DLD1 (cell line): Measurements from ENCODE around the gene BMP5.

ENCODE experiments used
- in situ Hi-C: cut with HindIII; loops from 2 replicates; pipeline ENCODE4 v1.10.0; 2017; ENCODE audit warnings: low sequenced_read_pairs

BMP5 gene

GRCh38 chr6:55818482-55818881 lies 56.9 kb downstream of the BMP5 start:
- in situ Hi-C loops: no loop called here

- in situ Hi-C loops: no loop called here
These were observed 62.9 kb downstream of the BMP5 start for GRCh38 chr6:55812509-55812908.

GRCh38 chr6:55811074-55811473 lies 64.3 kb downstream of the BMP5 start:
- in situ Hi-C loops: no loop called here

DNA sequence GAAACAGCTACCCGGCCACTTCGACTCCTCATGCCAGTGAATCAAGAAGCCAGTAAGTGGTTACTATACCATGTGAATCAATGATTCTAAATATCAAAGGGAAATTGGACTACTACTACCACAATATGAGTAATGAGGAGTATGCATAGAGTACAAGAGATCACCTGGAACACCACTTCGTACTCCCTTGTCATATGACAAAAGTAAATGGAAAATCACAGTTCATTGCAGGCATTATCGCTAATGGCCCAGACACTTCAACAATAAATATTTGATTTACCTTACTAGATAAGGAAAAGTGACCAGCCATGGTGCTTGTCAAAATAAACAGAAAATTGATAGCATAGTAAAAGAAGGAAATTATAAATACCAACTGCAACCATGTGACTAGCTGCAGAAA lies 73.1 kb downstream of the BMP5 start:
- in situ Hi-C loops: no loop called here

- in situ Hi-C loops: no loop called here
These were observed 76.8 kb downstream of the BMP5 start for GRCh38 chr6:55798571-55798970.

DNA sequence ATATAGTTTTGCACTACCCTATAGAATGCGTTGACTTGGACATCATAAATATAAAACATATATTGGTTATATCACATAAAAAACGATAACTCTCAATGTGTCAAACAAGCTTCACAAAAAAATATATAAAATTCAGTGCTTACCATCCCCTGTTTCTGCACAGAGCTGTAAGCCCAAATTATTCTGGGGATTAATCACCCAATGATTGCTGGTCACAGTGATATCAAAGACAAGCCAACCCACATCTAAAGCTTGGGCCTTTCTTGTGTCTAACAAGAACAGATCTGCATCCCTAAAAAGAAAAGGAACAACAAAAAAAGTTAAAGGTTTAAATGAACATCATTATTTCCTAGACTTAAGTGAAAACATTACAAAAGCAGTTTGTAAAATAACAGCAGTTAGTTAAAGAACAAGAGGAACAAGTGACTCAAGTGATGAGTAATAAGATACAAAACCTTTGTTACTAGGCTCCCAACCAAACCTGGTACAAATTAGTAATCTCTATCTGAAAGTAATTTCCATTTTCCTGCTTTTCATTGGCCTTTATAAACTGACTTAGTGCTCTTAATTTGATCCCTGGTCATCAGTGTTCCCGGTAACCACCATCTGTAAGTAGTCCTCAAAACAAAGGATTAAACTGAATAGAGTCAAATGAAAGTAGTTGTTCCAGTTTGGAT lies 81.1 kb downstream of the BMP5 start:
- in situ Hi-C loops: no loop called here

- in situ Hi-C loops: no loop called here
These were observed 90.1 kb downstream of the BMP5 start for GRCh38 chr6:55785273-55785672.

DNA sequence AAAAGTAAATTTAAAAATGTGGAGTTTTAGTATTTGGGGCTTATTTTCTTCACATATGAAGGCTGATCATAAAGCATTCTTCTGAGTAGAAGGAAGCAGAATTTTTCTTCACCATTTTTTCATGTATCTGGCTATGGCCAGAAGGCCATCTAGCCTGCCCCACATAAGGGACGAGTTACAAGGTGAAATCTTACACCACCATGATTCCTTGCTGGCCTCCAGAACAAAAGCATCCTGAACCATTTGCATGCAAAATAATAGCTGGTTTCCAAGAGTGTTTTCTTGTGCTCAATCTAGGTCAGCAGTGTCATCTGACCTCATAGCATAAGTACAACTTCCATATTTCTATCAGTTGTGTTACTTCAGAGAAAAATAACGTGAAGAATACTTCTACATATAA lies 93.1 kb downstream of the BMP5 start:
- in situ Hi-C loops: no loop called here

- in situ Hi-C loops: no loop called here
These were observed 96.7 kb downstream of the BMP5 start for GRCh38 chr6:55778705-55779104.

- in situ Hi-C loops: no loop called here
These were observed 97.9 kb downstream of the BMP5 start for GRCh38 chr6:55777469-55777868.

- in situ Hi-C loops: no loop called here
These were observed 99.3 kb downstream of the BMP5 start for GRCh38 chr6:55776113-55776512.

- in situ Hi-C loops: no loop called here
These were observed 100.4 kb downstream of the BMP5 start for GRCh38 chr6:55775029-55775318.

DNA sequence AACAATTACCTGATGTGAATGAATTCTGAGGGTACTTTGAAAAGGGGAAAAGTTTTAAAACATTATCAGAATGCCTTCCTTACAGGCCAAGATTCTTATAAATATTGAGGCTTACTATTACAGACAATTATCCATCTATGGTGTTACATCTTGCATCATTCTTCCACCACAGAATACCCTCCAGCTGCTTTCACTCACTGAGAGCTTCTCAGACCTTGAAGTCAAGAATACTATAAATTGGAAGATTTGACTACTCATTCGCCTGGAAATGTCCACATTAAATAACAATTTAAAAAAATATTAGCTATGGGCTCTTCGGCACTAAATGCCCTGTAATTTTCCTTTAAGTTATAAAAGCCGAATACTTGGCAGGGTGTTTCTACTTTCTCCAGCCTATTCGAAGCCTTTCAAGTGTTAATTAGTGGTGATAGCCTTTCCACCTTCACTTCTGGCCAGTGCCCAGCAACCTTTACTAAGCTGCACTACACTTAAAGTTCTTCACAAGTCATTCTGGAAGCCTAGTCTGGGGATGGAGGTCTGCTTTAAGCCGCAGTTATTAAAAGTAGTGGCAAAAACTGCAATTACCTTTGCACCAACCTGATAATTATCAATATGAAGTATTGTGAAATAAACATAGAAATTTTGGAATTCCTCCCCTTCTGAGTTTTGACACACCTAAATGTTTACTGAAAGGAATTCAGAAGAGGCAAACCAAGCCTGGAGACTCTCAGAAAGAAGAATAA lies 100.9 kb downstream of the BMP5 start:
- in situ Hi-C loops: no loop called here

- in situ Hi-C loops: no loop called here
These were observed 101.7 kb downstream of the BMP5 start for GRCh38 chr6:55773620-55774216.

DNA sequence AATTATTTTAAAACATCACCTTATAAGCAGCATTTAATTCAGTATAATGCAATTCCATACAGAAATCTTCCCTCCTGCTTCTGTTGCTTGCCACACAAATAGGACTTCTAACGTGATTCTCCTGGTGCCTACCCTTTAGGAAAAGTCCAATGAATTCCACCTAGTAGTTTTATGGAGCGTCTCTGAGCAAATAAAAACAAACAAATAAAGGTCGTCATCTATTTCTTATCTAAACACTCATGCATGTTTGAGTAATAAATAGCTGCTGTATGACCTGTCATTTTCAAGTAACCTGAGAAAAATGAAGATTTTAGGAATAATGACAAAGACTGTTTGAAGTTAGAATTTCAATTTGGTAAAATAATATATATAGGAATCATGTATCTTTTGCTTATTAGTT lies 102.7 kb downstream of the BMP5 start:
- in situ Hi-C loops: no loop called here

GRCh38 chr6:55759536-55759935 lies 115.9 kb downstream of the BMP5 start:
- in situ Hi-C loops: no loop called here

GRCh38 chr6:55758156-55758937 lies 117.0 kb downstream of the BMP5 start:
- in situ Hi-C loops: no loop called here

GRCh38 chr6:55756531-55757031 lies 118.8 kb downstream of the BMP5 start:
- in situ Hi-C loops: no loop called here

GRCh38 chr6:55748880-55749279 lies 126.5 kb downstream of the BMP5 start:
- in situ Hi-C loops: no loop called here

GRCh38 chr6:55746473-55746872 lies 128.9 kb downstream of the BMP5 start:
- in situ Hi-C loops: no loop called here

- in situ Hi-C loops: no loop called here
These were observed 141.1 kb downstream of the BMP5 start for GRCh38 chr6:55734256-55734655.
